Activated B cell treated with CpG ODN at 0.5 μM for 24 hours (primary cell): ENCODE results near the gene GPATCH2. TPM values are rescaled to one million over a fixed set of nuclear protein-coding genes. Genes with fewer than 3 reads are reported as not detected.

ENCODE experiments used
- ATAC-seq: fragments of 200-7000 bp; cut with Tn5 transposase; one replicate; pipeline ENCODE4 v1.10.0; 2021; ENCODE audit warnings: low read depth, mild to moderate bottlenecking, moderate library complexity
- CTCF ChIA-PET: fragments of 350-600 bp; sonication (Branson Sonifier 250); formaldehyde crosslinking; loops from one replicate; lab custom pipeline; 2021; ENCODE audit warnings: antibody characterized with exemption; lab: Charles Lee
- POLR2A ChIA-PET: fragments of 350-600 bp; sonication (Branson Sonifier 250); formaldehyde crosslinking; loops from one replicate; lab custom pipeline; 2021; ENCODE audit warnings: antibody characterized with exemption; lab: Charles Lee
- DNase-seq: peaks from one replicate; pipeline ENCODE4 v3.0.0; 2022
- H3K27ac Mint-ChIP-seq: one replicate; pipeline ENCODE4 v1.8.0; 2020; ENCODE audit warnings: mixed read lengths
- H3K27me3 Mint-ChIP-seq: one replicate; pipeline ENCODE4 v1.8.0; 2021; ENCODE audit warnings: mixed read lengths
- H3K36me3 Mint-ChIP-seq: one replicate; pipeline ENCODE4 v1.8.0; 2021; ENCODE audit warnings: low read depth, mixed read lengths
- H3K4me1 Mint-ChIP-seq: one replicate; pipeline ENCODE4 v1.8.0; 2021; ENCODE audit warnings: mixed read lengths
- H3K4me3 Mint-ChIP-seq: one replicate; pipeline ENCODE4 v1.8.0; 2020; ENCODE audit warnings: mild to moderate bottlenecking, mixed read lengths
- H3K9me3 Mint-ChIP-seq: one replicate; pipeline ENCODE4 v1.8.0; 2020; ENCODE audit warnings: mixed read lengths
- CTCF ChIP-seq: fragments of 200-600 bp; IDR thresholded peaks from one replicate; pipeline ENCODE4 v1.8.0; 2022; ENCODE audit warnings: antibody characterized with exemption, mild to moderate bottlenecking
- intact Hi-C: fragments of 100-400 bp; cut with micrococcal nuclease; formaldehyde crosslinking; loops from one replicate; pipeline ENCODE4 v1.15.1; 2024
- total RNA-seq: library from RNA; stranded (reverse); gene quantifications from 2 replicates; pipeline ENCODE4 v1.2.3, GENCODE V29; 2022

The GPATCH2 gene
- 13.5 and 17.5 TPM in 2 replicates for total RNA-seq

DNA sequence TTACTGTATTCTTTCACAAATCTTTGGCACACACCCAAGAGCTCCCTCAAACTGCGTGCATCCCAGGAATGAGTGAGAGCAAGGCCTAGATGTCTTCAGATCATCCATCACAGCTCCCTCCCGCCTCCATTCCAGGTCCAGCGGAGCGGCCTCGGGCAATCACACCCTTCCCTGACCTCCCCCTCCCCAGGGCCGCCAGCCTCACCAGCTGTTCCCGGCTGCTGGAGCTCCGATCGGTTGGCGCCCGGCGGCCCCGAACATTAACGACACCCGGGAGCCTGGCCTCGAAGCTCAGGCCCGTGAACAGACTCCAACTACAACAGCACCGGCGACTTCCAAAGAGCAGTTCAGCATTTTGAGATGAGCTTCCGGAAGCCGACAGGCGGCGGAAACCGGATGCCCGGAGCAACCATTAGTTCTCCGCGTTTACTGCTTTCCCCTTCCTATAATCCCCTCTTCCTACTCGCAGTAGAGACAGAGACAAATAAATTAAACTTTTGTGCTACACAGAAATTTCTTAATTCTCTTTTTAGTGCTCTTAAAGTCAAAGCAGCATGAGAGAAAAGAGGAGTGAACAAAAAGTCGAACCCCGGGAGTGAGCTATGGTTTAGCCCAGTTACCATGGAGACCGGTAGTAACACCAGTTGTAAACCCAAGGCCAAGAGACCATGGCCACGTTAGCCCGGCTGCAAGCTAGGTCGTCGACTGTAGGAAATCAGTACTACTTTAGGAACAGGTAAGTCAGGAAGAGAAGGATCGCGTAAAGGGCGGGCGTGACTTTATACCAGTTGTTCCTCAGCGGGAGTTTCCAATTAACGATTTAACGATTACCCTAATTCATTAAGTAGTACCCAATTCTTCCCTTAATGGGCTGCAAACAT is at the start of gene GPATCH2, which contains the start of gene SPATA17:
TSS of gene GPATCH2 (minus strand) at position 380 of the 881 bp plus-strand sequence. CDS start at position 261, 119 bp downstream.
TSS of gene SPATA17 (plus strand) at position 634 of the 881 bp plus-strand sequence. CDS start at position 669, 35 bp downstream.
- H3K9me3 Mint-ChIP-seq: no peaks in the 10 kb centered on the region
- intact Hi-C loops: loop anchor here (1.0 to 5.0 kb wide), 3 partner anchors 654 to 1541 kb away; partner anchors contain the start of genes LYPLAL1, RRP15 and TGFB2
- DNase-seq: peak; percentile 59
- ChIA-PET CTCF (interaction anchor here (0.6 to 1.5 kb wide), 2 partner anchors 11 to 17 kb away, joined by 3 to 4 read pairs; no protein-coding TSS in a partner anchor), POLR2A (interaction anchor here (0.7 to 2.1 kb wide), 4 partner anchors 10 to 1558 kb away, joined by 3 to 13 read pairs (median 6); partner anchors contain the start of gene RRP15)
- H3K27ac Mint-ChIP-seq: peak within 1 kb of the TSS; percentile 100
- ATAC-seq: peak; percentile 89
- peaks cover 6% of the 10 kb centered on the region for H3K36me3 Mint-ChIP-seq
- no peak for TF ChIP-seq CTCF
- peak within 1 kb of the TSS; percentile 97 for H3K4me3 Mint-ChIP-seq
- peaks cover 28% of the 10 kb centered on the region for H3K4me1 Mint-ChIP-seq
- peaks cover 15% of the 10 kb centered on the region for H3K27me3 Mint-ChIP-seq

- Mint-ChIP-seq H3K4me3 (no peak overlapping the region), H3K27ac (no peak overlapping the region), H3K27me3 (peaks cover 4% of the 10 kb centered on the region), H3K4me1 (peaks cover 6% of the 10 kb centered on the region), H3K36me3 (no peaks in the 10 kb centered on the region), H3K9me3 (no peaks in the 10 kb centered on the region)
- ATAC-seq (no peak), DNase-seq (no peak)
- ChIA-PET POLR2A (no interaction called here), CTCF (no interaction called here)
- intact Hi-C loops: no loop called here
- TF ChIP-seq CTCF: no peak
Measured at GRCh38 chr1:217674028-217674729, 43.3 kb upstream of the GPATCH2 start.

DNA sequence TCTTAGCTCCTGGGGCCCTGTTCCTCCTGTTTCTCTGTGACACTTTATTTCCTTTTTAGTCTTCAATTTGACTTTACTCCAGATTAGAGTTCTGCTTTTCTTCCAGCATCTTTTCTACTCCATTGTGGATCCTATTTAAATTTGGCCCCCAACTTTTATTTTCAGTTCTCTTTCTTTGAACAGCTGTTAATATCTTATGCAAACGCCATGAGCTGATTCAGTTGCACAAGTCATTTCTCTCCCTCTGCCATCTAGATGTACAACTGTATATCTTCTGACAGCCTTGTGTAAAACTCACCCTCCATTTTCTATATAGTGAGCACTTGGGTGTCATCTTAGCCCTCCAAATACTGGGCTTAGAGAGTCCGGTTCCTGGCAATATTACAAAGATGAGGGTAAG is 42.5 kb upstream of the GPATCH2 start:
- Mint-ChIP-seq H3K9me3 (no peaks in the 10 kb centered on the region), H3K27me3 (peaks cover 6% of the 10 kb centered on the region), H3K36me3 (no peaks in the 10 kb centered on the region), H3K4me3 (no peak overlapping the region), H3K27ac (no peak overlapping the region), H3K4me1 (peaks cover 6% of the 10 kb centered on the region)
- DNase-seq (no peak), ATAC-seq (no peak)
- intact Hi-C loops: no loop called here
- ChIA-PET POLR2A (no interaction called here), CTCF (no interaction called here)
- TF ChIP-seq CTCF: no peak

DNA sequence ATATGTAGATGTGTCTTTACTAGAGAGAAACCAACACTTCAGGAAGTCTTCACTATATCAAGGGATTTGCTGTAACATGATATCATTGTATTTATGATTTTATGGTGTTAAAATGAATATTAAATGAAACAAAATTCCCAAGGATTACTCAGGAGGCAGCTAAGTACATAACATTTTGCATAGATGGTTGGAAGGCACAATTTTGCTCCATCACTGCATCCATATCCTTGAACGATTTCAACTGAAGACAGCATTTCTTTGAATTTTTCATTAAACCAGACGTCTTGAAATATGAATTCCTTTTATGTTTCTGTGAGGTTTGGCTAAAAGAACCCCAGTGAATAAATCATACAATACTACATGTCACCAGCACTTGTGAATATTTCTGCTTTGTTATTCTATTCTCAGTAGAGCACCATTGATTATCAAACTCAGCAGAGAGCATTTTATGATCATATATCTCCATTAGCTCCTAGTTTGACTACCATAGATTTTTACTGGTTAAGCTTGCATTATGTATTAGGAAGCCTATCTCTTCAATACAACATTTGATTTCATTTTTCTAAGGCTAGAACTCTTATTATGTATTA is 37.6 kb upstream of the GPATCH2 start:
- ChIA-PET POLR2A (no interaction called here), CTCF (no interaction called here)
- TF ChIP-seq CTCF: no peak
- Mint-ChIP-seq H3K27ac (no peak overlapping the region), H3K9me3 (no peaks in the 10 kb centered on the region), H3K36me3 (no peaks in the 10 kb centered on the region), H3K4me3 (no peak overlapping the region), H3K27me3 (peaks cover 4% of the 10 kb centered on the region), H3K4me1 (no peaks in the 10 kb centered on the region)
- intact Hi-C loops: no loop called here
- ATAC-seq (no peak), DNase-seq (no peak)
